IMR-90 (cell line): Measurements from ENCODE around the gene MMAB. TPM values are rescaled to one million over a fixed set of nuclear protein-coding genes. Genes with fewer than 3 reads are reported as not detected.
A peak's percentile ranks its signal among the peaks of the same experiment; 100 is the strongest.

ENCODE experiments used
- ATAC-seq: fragments of 200-7000 bp; cut with Tn5 transposase; 2 replicates; pipeline ENCODE4 v1.9.1; 2020; ENCODE audit warnings: low read depth, mild to moderate bottlenecking, moderate library complexity
- BruUV-seq: library from RNA; stranded (reverse); fragments of 400-500 nt; replicated peaks from 2 replicates; lab custom pipeline; 2021; lab: Mats Ljungman, UMichigan
- CTCF ChIA-PET: fragments of 300-600 bp; formaldehyde crosslinking; extraction: SDS; loops from one replicate; lab custom pipeline; 2021; ENCODE audit warnings: antibody characterized with exemption; lab: Yijun Ruan, JAX
- POLR2A ChIA-PET: fragments of 300-600 bp; sonication (Branson Sonifier 250); formaldehyde crosslinking; loops from one replicate; lab custom pipeline; 2022; ENCODE audit warnings: antibody characterized with exemption; ENCODE audit not compliant: unreplicated experiment; lab: Charles Lee
- DNase-seq: peaks from one replicate; pipeline ENCODE4 v3.0.0; 2013
- H2AFZ ChIP-seq: replicated peaks from 2 replicates; pipeline ENCODE3; 2013; ENCODE audit warnings: low read length, mild to moderate bottlenecking; ENCODE audit not compliant: poor library complexity
- H2AK5ac ChIP-seq: 2 replicates; pipeline ENCODE4 v1.6.1; 2013; ENCODE audit warnings: low read depth, low read length, inconsistent platforms
- H2AK9ac ChIP-seq: replicated peaks from 2 replicates; pipeline ENCODE3; 2013; ENCODE audit warnings: mild to moderate bottlenecking, low read depth, low read length, moderate library complexity; ENCODE audit not compliant: poor library complexity
- H2BK120ac ChIP-seq: 2 replicates; pipeline ENCODE4 v1.6.1; 2013; ENCODE audit warnings: low read depth, low read length, inconsistent platforms
- H2BK15ac ChIP-seq: 3 replicates; pipeline ENCODE4 v1.6.1; 2013; ENCODE audit warnings: low read depth, low read length, inconsistent platforms
- H2BK20ac ChIP-seq: 2 replicates; pipeline ENCODE4 v1.6.1; 2013; ENCODE audit warnings: low read depth, mild to moderate bottlenecking, inconsistent platforms, low read length, moderate library complexity
- H2BK5ac ChIP-seq: 2 replicates; pipeline ENCODE4 v1.6.1; 2013; ENCODE audit warnings: mild to moderate bottlenecking, low read depth, low read length, inconsistent platforms; ENCODE audit not compliant: poor library complexity, severe bottlenecking
- H3K14ac ChIP-seq: replicated peaks from 2 replicates; pipeline ENCODE4 v1.6.1; 2013; ENCODE audit warnings: low read depth, low read length, inconsistent platforms
- H3K18ac ChIP-seq: 2 replicates; pipeline ENCODE4 v1.6.1; 2013; ENCODE audit warnings: low read depth, low read length, control low read depth
- H3K23ac ChIP-seq: 2 replicates; pipeline ENCODE4 v1.6.1; 2013; ENCODE audit warnings: low read depth, low read length, inconsistent platforms
- H3K27ac ChIP-seq: 2 replicates; pipeline ENCODE4 v1.5.1; 2013; ENCODE audit warnings: mild to moderate bottlenecking, control low read depth, low read length; ENCODE audit not compliant: insufficient read depth
- H3K27me3 ChIP-seq: 2 replicates; pipeline ENCODE4 v1.6.1; 2013; ENCODE audit warnings: low read length; ENCODE audit not compliant: control insufficient read depth, insufficient read depth
- H3K36me3 ChIP-seq: 2 replicates; pipeline ENCODE4 v1.6.1; 2013; ENCODE audit warnings: low read length, mixed read lengths; ENCODE audit not compliant: control insufficient read depth, insufficient read depth
- H3K4ac ChIP-seq: 2 replicates; pipeline ENCODE4 v1.6.1; 2013; ENCODE audit warnings: low read depth, low read length, inconsistent platforms
- H3K4me1 ChIP-seq: 2 replicates; pipeline ENCODE4 v1.6.1; 2013; ENCODE audit warnings: low read length, mixed read lengths; ENCODE audit not compliant: control insufficient read depth, insufficient read depth
- H3K4me2 ChIP-seq: 2 replicates; pipeline ENCODE4 v1.6.1; 2013; ENCODE audit warnings: low read depth, mild to moderate bottlenecking, control low read depth, low read length, moderate library complexity
- H3K4me3 ChIP-seq: 2 replicates; pipeline ENCODE4 v1.5.1; 2013; ENCODE audit warnings: low read depth, mild to moderate bottlenecking, control low read depth, low read length, moderate library complexity; ENCODE audit not compliant: insufficient read depth
- H3K56ac ChIP-seq: 2 replicates; pipeline ENCODE4 v1.6.1; 2013; ENCODE audit warnings: low read length, inconsistent platforms; ENCODE audit not compliant: insufficient read depth; ENCODE audit errors: extremely low read depth
- H3K79me1 ChIP-seq, 2 experiments: 2 replicates each; pipeline ENCODE4 v1.6.1; 2013; ENCODE audit warnings: low read length in 2 of 2, inconsistent platforms in 1 of 2, low read depth in 1 of 2
- H3K9ac ChIP-seq: 2 replicates; pipeline ENCODE4 v1.6.1; 2013; ENCODE audit warnings: low read depth, low read length, control low read depth
- H3K9me1 ChIP-seq: 2 replicates; pipeline ENCODE4 v1.6.1; 2013; ENCODE audit warnings: low read length, inconsistent platforms; ENCODE audit not compliant: insufficient read depth
- H3K9me3 ChIP-seq: 2 replicates; pipeline ENCODE4 v1.6.1; 2013; ENCODE audit warnings: low read length; ENCODE audit not compliant: control insufficient read depth, insufficient read depth
- H4K20me1 ChIP-seq: 2 replicates; pipeline ENCODE4 v1.6.1; 2013; ENCODE audit warnings: low read length, inconsistent platforms; ENCODE audit not compliant: insufficient read depth
- H4K5ac ChIP-seq: 2 replicates; pipeline ENCODE4 v1.6.1; 2013; ENCODE audit warnings: mild to moderate bottlenecking, low read depth, low read length, control low read depth
- H4K8ac ChIP-seq, 2 experiments: 2 replicates each; pipeline ENCODE4 v1.6.1; 2013; ENCODE audit warnings: low read depth in 2 of 2, low read length in 2 of 2, control low read depth in 1 of 2, inconsistent platforms in 1 of 2
- H4K91ac ChIP-seq: 2 replicates; pipeline ENCODE4 v1.6.1; 2013; ENCODE audit warnings: low read depth, low read length, inconsistent platforms; ENCODE audit not compliant: insufficient read depth
- BHLHE40 ChIP-seq: fragments of 150-350 bp; IDR thresholded peaks from 2 replicates; pipeline ENCODE4 v1.6.1; 2016; ENCODE audit warnings: mild to moderate bottlenecking, low read depth, low read length
- CEBPB ChIP-seq: IDR thresholded peaks from 2 replicates; pipeline ENCODE4 v1.6.1; 2012; ENCODE audit warnings: low read depth, low read length, improper control_type of control experiment
- CHD1 ChIP-seq: IDR thresholded peaks from 2 replicates; pipeline ENCODE4 v1.6.1; 2012; ENCODE audit warnings: low read depth, low read length, improper control_type of control experiment
- FOS ChIP-seq: fragments of 150-350 bp; IDR thresholded peaks from 2 replicates; pipeline ENCODE4 v1.6.1; 2016; ENCODE audit warnings: low read depth, low read length
- MAFK ChIP-seq: IDR thresholded peaks from 2 replicates; pipeline ENCODE4 v1.6.1; 2012; ENCODE audit warnings: low read depth, low read length, improper control_type of control experiment
- MAZ ChIP-seq: IDR thresholded peaks from 2 replicates; pipeline ENCODE4 v1.6.1; 2012; ENCODE audit warnings: low read depth, mild to moderate bottlenecking, low read length, improper control_type of control experiment, moderate library complexity, borderline replicate concordance
- MXI1 ChIP-seq: IDR thresholded peaks from 2 replicates; pipeline ENCODE4 v1.6.1; 2012; ENCODE audit warnings: low read depth, mild to moderate bottlenecking, low read length, moderate library complexity, borderline replicate concordance
- NFE2L2 ChIP-seq: fragments of 150-350 bp; IDR thresholded peaks from 2 replicates; pipeline ENCODE4 v1.6.1; 2016; ENCODE audit warnings: low read depth, mild to moderate bottlenecking, low read length
- POLR2A ChIP-seq: IDR thresholded peaks from 2 replicates; pipeline ENCODE4 v1.6.1; 2012; ENCODE audit warnings: mild to moderate bottlenecking, low read depth, low read length
- RAD21 ChIP-seq: IDR thresholded peaks from 2 replicates; pipeline ENCODE4 v1.6.1; 2012; ENCODE audit warnings: low read length, improper control_type of control experiment
- RCOR1 ChIP-seq: IDR thresholded peaks from 2 replicates; pipeline ENCODE4 v1.6.1; 2012; ENCODE audit warnings: mild to moderate bottlenecking, low read length, improper control_type of control experiment; ENCODE audit not compliant: insufficient replicate concordance
- RFX5 ChIP-seq: IDR thresholded peaks from 2 replicates; pipeline ENCODE4 v1.8.0; 2012; ENCODE audit warnings: low read depth, mild to moderate bottlenecking, low read length, moderate library complexity
- SMC3 ChIP-seq: fragments of 150-350 bp; IDR thresholded peaks from 2 replicates; pipeline ENCODE4 v1.6.1; 2016; ENCODE audit warnings: low read depth, mild to moderate bottlenecking, antibody characterized with exemption, low read length, moderate library complexity
- WGBS, 2 experiments: methylation state at CpG; one replicate each; pipeline versions ENCODE4 v1.1.5 to v1.1.7; 2013; ENCODE audit warnings: missing lambda C conversion rate in 2 of 2; ENCODE audit not compliant: insufficient read length in 1 of 2; ENCODE audit errors: extremely low coverage in 2 of 2; 5-methylcytosine and 5-hydroxymethylcytosine counted together
- dilution Hi-C: fragments of 300-500 bp; cut with HindIII; formaldehyde crosslinking; loops from one replicate; pipeline ENCODE4 v1.14.3; 2018; ENCODE audit warnings: low sequenced_read_pairs; ENCODE audit not compliant: unreplicated experiment
- in situ Hi-C: fragments of 300-500 bp; cut with MboI; formaldehyde crosslinking; loops from 3 replicates; pipeline ENCODE4 v1.14.3; 2019; ENCODE audit warnings: low sequenced_read_pairs, inconsistent platforms, mixed read lengths
- intact Hi-C: fragments of 100-400 bp; cut with micrococcal nuclease; formaldehyde crosslinking; loops from 2 replicates; pipeline ENCODE4 v1.10.0; 2022
- polyA plus RNA-seq, 3 experiments: library from polyadenylated mRNA; depleted of rRNA; stranded (reverse); fragments of >200 nt; gene quantifications; 2 replicates each; pipeline ENCODE4 v1.2.3, GENCODE V29; 2012; ENCODE audit warnings: low replicate concordance in 1 of 3
- total RNA-seq: library from RNA; depleted of rRNA; stranded (reverse); fragments of >200 nt; gene quantifications from 2 replicates; pipeline ENCODE4 v1.2.3, GENCODE V29; 2012
- TF ChIP-seq, protein P1 (sequence below): fragments of 150-350 bp; IDR thresholded peaks from 2 replicates; pipeline ENCODE4 v1.6.1; 2016; ENCODE audit warnings: low read depth, mild to moderate bottlenecking, low read length, moderate library complexity, borderline replicate concordance
- TF ChIP-seq, protein P2 (sequence below): fragments of 150-350 bp; IDR thresholded peaks from 2 replicates; pipeline ENCODE4 v1.6.1; 2017; ENCODE audit warnings: mild to moderate bottlenecking, antibody characterized with exemption, low read length, low read depth
- TF ChIP-seq, protein P3 (sequence below): conservative IDR thresholded peaks from 2 replicates; pipeline ENCODE4 v1.5.1; 2012; ENCODE audit warnings: mild to moderate bottlenecking, low read depth, low read length, improper control_type of control experiment

MMAB gene
- total and polyA plus RNA-seq, 2 of the 4 experiments (the other 2 are of a cell fraction) = 16.5 to 16.9 TPM

DNA sequence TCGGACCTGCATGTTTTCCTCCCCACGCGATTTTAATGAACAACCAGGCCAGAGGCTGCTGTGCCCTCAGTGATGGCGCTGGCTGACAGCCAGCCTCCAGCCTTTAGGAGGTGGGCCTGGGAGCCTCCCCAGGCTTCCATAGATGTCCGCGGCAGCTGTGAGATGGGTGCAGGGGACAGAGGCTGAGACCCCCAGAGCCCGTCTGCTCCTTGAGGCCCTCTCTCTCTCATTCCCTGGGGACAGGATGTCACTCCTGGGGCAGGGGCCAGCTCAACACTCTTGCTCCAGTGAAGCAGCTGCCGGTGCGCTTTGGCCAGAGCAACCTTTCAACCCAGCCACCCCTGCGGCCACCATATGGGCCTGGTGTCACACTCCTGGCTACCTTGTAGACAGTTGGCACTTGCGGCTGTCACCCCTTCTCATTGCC is 25.1 kb upstream of the MMAB start:
- Histone ChIP-seq H3K4ac (no peak overlapping the region), H4K5ac (no peak overlapping the region), H3K9ac (no peak overlapping the region), H3K9me1 (peaks cover 3% of the 10 kb centered on the region; the same call in 1 of the 2 replicates), H3K27ac (no peak overlapping the region), H2AK9ac (no peak overlapping the region), H4K20me1 (no peaks in the 10 kb centered on the region), H2AFZ (peak overlapping the region; percentile 92), H3K18ac (no peak overlapping the region), H3K4me3 (no peak overlapping the region), H4K8ac (no peak overlapping the region; a peak in 2 of 4 replicates), H3K9me3 (no peaks in the 10 kb centered on the region), H3K4me1 (peaks cover 2% of the 10 kb centered on the region; the same call in 1 of the 2 replicates), H3K56ac (no peak overlapping the region), H2BK120ac (no peak overlapping the region), H3K14ac (no peak overlapping the region), H2BK15ac (no peak overlapping the region), H3K4me2 (no peak overlapping the region), H2BK20ac (no peak overlapping the region), H2BK5ac (no peak overlapping the region), H4K91ac (no peak overlapping the region), H3K23ac (no peak overlapping the region), H2AK5ac (no peak overlapping the region), H3K36me3 (no peaks in the 10 kb centered on the region), H3K27me3 (peaks cover 6% of the 10 kb centered on the region; the same call in 1 of the 2 replicates), H3K79me1 (no peaks in the 10 kb centered on the region)
- WGBS, 2 experiments = 67% methylated on average over 3 of the region's 11 CpGs; no CpG with 5 or more reads in 1 of the 2 experiments
- ChIA-PET CTCF (interaction anchor here (0.6 to 3.3 kb wide), 13 partner anchors 7 to 247 kb away, joined by 3 to 36 read pairs (median 5); partner anchors contain the start of genes MMAB and MVK), POLR2A (no interaction called here)
- intact Hi-C loops (loop anchor here (5.0 kb wide), 1 partner anchor 114 kb away; the partner anchor contains the start of gene FAM222A), dilution Hi-C loops (no loop called here), in situ Hi-C loops (no loop called here)
- no peak for TF ChIP-seq FOS
- TF ChIP-seq, protein P1, sequence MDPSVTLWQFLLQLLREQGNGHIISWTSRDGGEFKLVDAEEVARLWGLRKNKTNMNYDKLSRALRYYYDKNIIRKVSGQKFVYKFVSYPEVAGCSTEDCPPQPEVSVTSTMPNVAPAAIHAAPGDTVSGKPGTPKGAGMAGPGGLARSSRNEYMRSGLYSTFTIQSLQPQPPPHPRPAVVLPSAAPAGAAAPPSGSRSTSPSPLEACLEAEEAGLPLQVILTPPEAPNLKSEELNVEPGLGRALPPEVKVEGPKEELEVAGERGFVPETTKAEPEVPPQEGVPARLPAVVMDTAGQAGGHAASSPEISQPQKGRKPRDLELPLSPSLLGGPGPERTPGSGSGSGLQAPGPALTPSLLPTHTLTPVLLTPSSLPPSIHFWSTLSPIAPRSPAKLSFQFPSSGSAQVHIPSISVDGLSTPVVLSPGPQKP = no peak
- TF ChIP-seq RCOR1 = no peak
- TF ChIP-seq, protein P2, sequence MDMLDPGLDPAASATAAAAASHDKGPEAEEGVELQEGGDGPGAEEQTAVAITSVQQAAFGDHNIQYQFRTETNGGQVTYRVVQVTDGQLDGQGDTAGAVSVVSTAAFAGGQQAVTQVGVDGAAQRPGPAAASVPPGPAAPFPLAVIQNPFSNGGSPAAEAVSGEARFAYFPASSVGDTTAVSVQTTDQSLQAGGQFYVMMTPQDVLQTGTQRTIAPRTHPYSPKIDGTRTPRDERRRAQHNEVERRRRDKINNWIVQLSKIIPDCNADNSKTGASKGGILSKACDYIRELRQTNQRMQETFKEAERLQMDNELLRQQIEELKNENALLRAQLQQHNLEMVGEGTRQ = no peak
- no peak for TF ChIP-seq CEBPB
- TF ChIP-seq RAD21 = no peak
- TF ChIP-seq BHLHE40 = no peak
- no peak for TF ChIP-seq CHD1
- no peak for TF ChIP-seq MXI1
- TF ChIP-seq SMC3 = no peak
- TF ChIP-seq POLR2A = no peak
- no peak for TF ChIP-seq MAZ
- TF ChIP-seq MAFK = no peak
- TF ChIP-seq NFE2L2 = no peak
- no peak for TF ChIP-seq RFX5
- TF ChIP-seq, protein P3, sequence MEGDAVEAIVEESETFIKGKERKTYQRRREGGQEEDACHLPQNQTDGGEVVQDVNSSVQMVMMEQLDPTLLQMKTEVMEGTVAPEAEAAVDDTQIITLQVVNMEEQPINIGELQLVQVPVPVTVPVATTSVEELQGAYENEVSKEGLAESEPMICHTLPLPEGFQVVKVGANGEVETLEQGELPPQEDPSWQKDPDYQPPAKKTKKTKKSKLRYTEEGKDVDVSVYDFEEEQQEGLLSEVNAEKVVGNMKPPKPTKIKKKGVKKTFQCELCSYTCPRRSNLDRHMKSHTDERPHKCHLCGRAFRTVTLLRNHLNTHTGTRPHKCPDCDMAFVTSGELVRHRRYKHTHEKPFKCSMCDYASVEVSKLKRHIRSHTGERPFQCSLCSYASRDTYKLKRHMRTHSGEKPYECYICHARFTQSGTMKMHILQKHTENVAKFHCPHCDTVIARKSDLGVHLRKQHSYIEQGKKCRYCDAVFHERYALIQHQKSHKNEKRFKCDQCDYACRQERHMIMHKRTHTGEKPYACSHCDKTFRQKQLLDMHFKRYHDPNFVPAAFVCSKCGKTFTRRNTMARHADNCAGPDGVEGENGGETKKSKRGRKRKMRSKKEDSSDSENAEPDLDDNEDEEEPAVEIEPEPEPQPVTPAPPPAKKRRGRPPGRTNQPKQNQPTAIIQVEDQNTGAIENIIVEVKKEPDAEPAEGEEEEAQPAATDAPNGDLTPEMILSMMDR = no peak
- DNase-seq = no peak
- no peak for ATAC-seq
- no TSS peak for BruUV-seq
